ENCODE data around the gene POTEB2. TPM values are rescaled to one million over a fixed set of nuclear protein-coding genes. Genes with fewer than 3 reads are reported as not detected.
"Not testable (repeated sequence)": the region's sequence is repeated elsewhere in the genome, so short reads cannot be mapped to it uniquely, and the experiment has no call there.

POTEB2 gene
- total RNA-seq, result 10 to 100 TPM in 1 of 2 donors, under 1 TPM in 1; 0.24 to 10.2 TPM
- polyA plus RNA-seq (ENCODE audit: insufficient read depth, low read depth, low replicate concordance), result 7.6 TPM
- long read RNA-seq, donor 1, result 0 reads
- long read RNA-seq, donor 2, result 0 reads

GRCh38 chr15:20866214-20866613 lies at the start of gene POTEB2:
POTEB2 (minus strand) TSS chr15:20866314; CDS start chr15:20866281, 33 bp downstream.
- H3K9me3 ChIP-seq; DNase-seq; intact Hi-C loops (cut with DNase I; ENCODE audit: low total_unique reads); H3K4me3 ChIP-seq; H3K27me3 ChIP-seq; H3K36me3 ChIP-seq (ENCODE audit: low read depth, missing control alignments); H3K4me1 ChIP-seq; H3K27ac ChIP-seq: not testable (repeated sequence)
- no CpG with 5 or more reads among the region's 9 CpGs for WGBS, 2 donors

- H3K27ac ChIP-seq; H3K4me1 ChIP-seq; H3K36me3 ChIP-seq (ENCODE audit: low read depth, missing control alignments); H3K27me3 ChIP-seq; H3K9me3 ChIP-seq; H3K4me3 ChIP-seq; intact Hi-C loops (cut with DNase I; ENCODE audit: low total_unique reads); DNase-seq: not testable (repeated sequence)
- WGBS, 2 donors, result 27% methylated on average over 3 of the region's 5 CpGs; no CpG with 5 or more reads in 1 of the 2 donors
These were observed 13.8 kb upstream of the POTEB2 start for GRCh38 chr15:20879916-20880315.

GRCh38 chr15:20878464-20878863 lies 12.3 kb upstream of the POTEB2 start:
- H3K4me3 ChIP-seq; H3K9me3 ChIP-seq; H3K27me3 ChIP-seq; H3K36me3 ChIP-seq (ENCODE audit: low read depth, missing control alignments); DNase-seq; H3K4me1 ChIP-seq; H3K27ac ChIP-seq; intact Hi-C loops (cut with DNase I; ENCODE audit: low total_unique reads): not testable (repeated sequence)
- WGBS, 2 donors, result no CpG with 5 or more reads among the region's 48 CpGs

- DNase-seq; H3K4me1 ChIP-seq; H3K36me3 ChIP-seq (ENCODE audit: low read depth, missing control alignments); intact Hi-C loops (cut with DNase I; ENCODE audit: low total_unique reads); H3K9me3 ChIP-seq; H3K4me3 ChIP-seq; H3K27ac ChIP-seq; H3K27me3 ChIP-seq: not testable (repeated sequence)
- WGBS, 2 donors, result no CpG with 5 or more reads among the region's 37 CpGs
These were observed 11.7 kb upstream of the POTEB2 start for GRCh38 chr15:20877819-20878218.

Small RNA genes within 50 kb of the gene (microRNA-seq; reads per million reads assigned to microRNA genes)
- gene MIR3118-2 (ENCODE audit: borderline number of aligned reads in 2 of 2, borderline replicate concordance in 1 of 2), result 0 reads per million in 2 donors

Small RNA genes within 50 kb of the gene (small RNA-seq; reads per million reads assigned to genes)
- gene AC012414.2 (0 reads per million in 2 donors), gene MIR3118-2 (0 reads per million in 2 donors), gene RNU6-749P (0 reads per million in 2 donors), gene ZNF519P2 (0 reads per million in 2 donors)
